Cardiac muscle cell (in vitro differentiated cells and primary cell): ENCODE data around the gene CD55. TPM values are rescaled to one million over a fixed set of nuclear protein-coding genes. Genes with fewer than 3 reads are reported as not detected.

ENCODE experiments used
- DNase-seq, 2 donors: peaks; one replicate each; pipeline versions ENCODE4 v3.0.0 to v3.0.0-alpha.2; 2010 to 2017; ENCODE audit warnings: low read depth in 1 of 2, low spot score in 1 of 2
- H3K27ac ChIP-seq: fragments of 200-600 bp; sonication (generic); 2 replicates; pipeline ENCODE4 v1.5.1; 2016
- H3K27me3 ChIP-seq: fragments of 200-600 bp; sonication (generic); 2 replicates; pipeline ENCODE4 v1.6.0; 2016; ENCODE audit warnings: control low read depth
- H3K36me3 ChIP-seq: fragments of 200-600 bp; sonication (generic); 2 replicates; pipeline ENCODE4 v1.5.1; 2016; ENCODE audit warnings: control low read depth
- H3K4me1 ChIP-seq: fragments of 200-600 bp; sonication (generic); 2 replicates; pipeline ENCODE4 v1.8.1; 2017; ENCODE audit warnings: low read depth, mild to moderate bottlenecking, mixed run types
- H3K4me3 ChIP-seq: fragments of 200-600 bp; sonication (generic); 2 replicates; pipeline ENCODE4 v1.5.1; 2016; ENCODE audit warnings: mild to moderate bottlenecking
- H3K9me3 ChIP-seq: fragments of 200-600 bp; sonication (generic); 2 replicates; pipeline ENCODE4 v1.5.1; 2017; ENCODE audit warnings: low read depth, mild to moderate bottlenecking, control low read depth
- polyA plus RNA-seq: library from polyadenylated mRNA; unstranded; fragments of >200 nt; fragmentation: Nextera tagmentation; extraction: Ambion mirVana; gene quantifications from 2 replicates; pipeline ENCODE4 v1.2.1, GENCODE V29; 2016
- total RNA-seq: library from RNA; depleted of rRNA; stranded (reverse); fragments of >200 nt; gene quantifications from 2 replicates; pipeline ENCODE4 v1.2.3, GENCODE V29; 2016
- TF ChIP-seq, protein P1 (sequence below): IDR thresholded peaks from 2 replicates; pipeline ENCODE4 v1.5.1; 2012; ENCODE audit warnings: low read depth, mild to moderate bottlenecking, low read length

The CD55 gene
- total and polyA plus RNA-seq, 2 experiments from 2014 or later = 19.4 to 20.3 TPM

DNA sequence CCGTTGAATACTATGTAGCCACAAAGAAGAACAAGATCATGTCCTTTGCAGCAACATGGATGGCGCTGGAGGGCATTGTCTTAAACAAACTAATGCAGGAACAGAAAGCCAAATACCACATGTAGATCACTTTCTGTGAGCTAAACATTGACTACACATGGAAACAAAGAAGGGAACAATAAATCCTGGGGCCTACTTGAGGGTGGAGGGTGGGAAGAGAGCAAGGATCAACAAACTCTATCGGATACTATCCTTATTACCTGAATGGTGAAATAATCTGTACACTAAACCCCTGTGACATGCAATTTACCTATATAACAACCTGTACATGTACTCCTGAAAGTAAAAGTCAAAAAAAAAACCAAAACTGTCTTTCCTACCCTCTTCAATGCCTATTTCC is 40.8 kb upstream of the CD55 start:
- H3K36me3 ChIP-seq = no peaks in the 10 kb centered on the region
- H3K27me3 ChIP-seq = no peaks in the 10 kb centered on the region
- TF ChIP-seq, protein P1, sequence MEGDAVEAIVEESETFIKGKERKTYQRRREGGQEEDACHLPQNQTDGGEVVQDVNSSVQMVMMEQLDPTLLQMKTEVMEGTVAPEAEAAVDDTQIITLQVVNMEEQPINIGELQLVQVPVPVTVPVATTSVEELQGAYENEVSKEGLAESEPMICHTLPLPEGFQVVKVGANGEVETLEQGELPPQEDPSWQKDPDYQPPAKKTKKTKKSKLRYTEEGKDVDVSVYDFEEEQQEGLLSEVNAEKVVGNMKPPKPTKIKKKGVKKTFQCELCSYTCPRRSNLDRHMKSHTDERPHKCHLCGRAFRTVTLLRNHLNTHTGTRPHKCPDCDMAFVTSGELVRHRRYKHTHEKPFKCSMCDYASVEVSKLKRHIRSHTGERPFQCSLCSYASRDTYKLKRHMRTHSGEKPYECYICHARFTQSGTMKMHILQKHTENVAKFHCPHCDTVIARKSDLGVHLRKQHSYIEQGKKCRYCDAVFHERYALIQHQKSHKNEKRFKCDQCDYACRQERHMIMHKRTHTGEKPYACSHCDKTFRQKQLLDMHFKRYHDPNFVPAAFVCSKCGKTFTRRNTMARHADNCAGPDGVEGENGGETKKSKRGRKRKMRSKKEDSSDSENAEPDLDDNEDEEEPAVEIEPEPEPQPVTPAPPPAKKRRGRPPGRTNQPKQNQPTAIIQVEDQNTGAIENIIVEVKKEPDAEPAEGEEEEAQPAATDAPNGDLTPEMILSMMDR = no peak
- no peak overlapping the region for H3K27ac ChIP-seq
- no peaks in the 10 kb centered on the region for H3K4me1 ChIP-seq
- DNase-seq = no peak
- H3K4me3 ChIP-seq = no peak overlapping the region
- no peaks in the 10 kb centered on the region for H3K9me3 ChIP-seq

DNA sequence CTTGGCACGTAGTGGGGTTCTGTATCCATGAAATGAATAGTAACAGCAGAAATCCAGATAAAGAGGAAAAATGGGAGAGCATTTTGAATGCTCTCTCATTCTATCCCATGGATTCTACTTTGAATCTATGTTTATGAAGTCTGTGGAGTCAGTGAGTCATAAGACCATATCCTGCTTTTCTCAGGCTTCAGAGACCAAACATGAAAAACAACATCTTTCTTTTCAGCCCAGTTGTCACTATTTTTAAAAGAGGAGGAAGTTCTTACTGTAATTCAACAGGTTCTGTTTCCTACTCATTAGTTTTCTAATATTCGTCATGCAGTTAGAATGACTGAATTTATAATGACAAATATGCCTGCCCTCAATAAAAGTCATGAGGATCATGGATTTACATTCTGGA is 39.4 kb upstream of the CD55 start:
- DNase-seq = peak in 1 of 2 donors; percentile 21
- H3K4me3 ChIP-seq = no peak overlapping the region
- no peaks in the 10 kb centered on the region for H3K4me1 ChIP-seq
- no peaks in the 10 kb centered on the region for H3K9me3 ChIP-seq
- no peak overlapping the region for H3K27ac ChIP-seq
- no peaks in the 10 kb centered on the region for H3K36me3 ChIP-seq
- H3K27me3 ChIP-seq = no peaks in the 10 kb centered on the region
- TF ChIP-seq, protein P1 = no peak

DNA sequence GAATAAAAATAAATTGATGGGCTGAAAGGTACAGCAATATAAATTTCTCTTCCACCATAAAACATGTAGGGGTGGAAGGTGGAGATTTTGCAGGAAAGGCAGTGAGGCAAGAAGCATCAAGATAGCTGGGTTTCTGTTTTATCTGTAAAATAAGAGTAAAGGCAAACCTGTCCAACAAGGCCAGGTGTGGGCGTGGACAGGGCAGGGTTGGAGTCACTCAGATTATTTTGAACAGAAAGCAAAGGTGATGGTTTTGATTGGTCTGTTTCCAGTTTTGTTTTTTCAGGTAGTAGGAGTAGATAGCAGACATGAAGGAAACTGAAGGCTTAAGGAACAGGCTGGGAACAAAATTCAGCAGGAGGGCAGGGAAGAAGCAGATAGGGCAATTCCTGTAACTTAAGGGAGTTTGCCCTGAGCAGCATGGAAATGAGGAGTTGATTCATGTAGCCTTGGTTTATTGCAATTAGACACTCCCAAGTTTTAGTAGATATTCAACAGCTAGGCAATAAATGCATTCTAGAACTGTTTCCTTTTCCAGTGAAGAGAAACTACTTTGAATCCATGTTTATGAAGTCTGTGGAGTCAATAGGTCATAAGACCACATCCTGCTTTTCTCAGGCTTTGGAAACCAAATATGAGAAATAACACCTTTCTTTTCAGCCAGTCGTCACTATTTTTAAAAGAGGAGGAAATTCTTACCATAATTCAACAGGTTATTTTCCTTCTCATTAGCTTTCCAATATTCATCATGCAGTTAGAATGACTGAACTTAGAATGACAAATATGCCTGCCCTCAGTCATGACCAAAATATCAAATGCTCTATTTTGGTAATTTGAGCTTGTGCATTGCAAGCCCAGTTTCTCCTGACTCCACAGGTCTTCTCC is 38.7 kb upstream of the CD55 start:
- no peaks in the 10 kb centered on the region for H3K9me3 ChIP-seq
- no peaks in the 10 kb centered on the region for H3K27me3 ChIP-seq
- TF ChIP-seq, protein P1 = no peak
- no peak overlapping the region for H3K4me3 ChIP-seq
- peak in 1 of 2 donors; percentile 19 for DNase-seq
- no peaks in the 10 kb centered on the region for H3K4me1 ChIP-seq
- H3K36me3 ChIP-seq = no peaks in the 10 kb centered on the region
- no peak overlapping the region for H3K27ac ChIP-seq

DNA sequence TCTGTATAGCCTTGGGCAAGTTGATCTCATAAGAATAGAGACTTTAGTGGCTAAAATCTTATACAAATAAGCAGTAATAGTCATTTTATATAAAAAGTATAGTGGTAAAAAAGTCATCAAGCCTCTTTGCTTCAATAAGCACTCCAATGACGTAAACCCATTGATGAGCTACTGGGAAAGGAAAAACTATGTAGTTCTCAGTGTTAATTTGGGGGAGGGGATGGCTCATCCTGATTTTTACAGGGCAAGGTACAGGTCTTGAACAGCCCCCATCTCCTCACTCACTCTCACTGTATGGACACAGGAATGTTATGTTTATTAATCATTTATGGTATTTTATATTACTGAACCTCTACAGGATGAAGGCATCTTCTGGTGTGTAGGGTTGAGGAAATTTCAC is 38.1 kb upstream of the CD55 start:
- Histone ChIP-seq H3K9me3 (no peaks in the 10 kb centered on the region), H3K4me1 (no peaks in the 10 kb centered on the region), H3K4me3 (no peak overlapping the region), H3K27ac (no peak overlapping the region), H3K27me3 (no peaks in the 10 kb centered on the region), H3K36me3 (no peaks in the 10 kb centered on the region)
- TF ChIP-seq, protein P1 = no peak
- DNase-seq = no peak

DNA sequence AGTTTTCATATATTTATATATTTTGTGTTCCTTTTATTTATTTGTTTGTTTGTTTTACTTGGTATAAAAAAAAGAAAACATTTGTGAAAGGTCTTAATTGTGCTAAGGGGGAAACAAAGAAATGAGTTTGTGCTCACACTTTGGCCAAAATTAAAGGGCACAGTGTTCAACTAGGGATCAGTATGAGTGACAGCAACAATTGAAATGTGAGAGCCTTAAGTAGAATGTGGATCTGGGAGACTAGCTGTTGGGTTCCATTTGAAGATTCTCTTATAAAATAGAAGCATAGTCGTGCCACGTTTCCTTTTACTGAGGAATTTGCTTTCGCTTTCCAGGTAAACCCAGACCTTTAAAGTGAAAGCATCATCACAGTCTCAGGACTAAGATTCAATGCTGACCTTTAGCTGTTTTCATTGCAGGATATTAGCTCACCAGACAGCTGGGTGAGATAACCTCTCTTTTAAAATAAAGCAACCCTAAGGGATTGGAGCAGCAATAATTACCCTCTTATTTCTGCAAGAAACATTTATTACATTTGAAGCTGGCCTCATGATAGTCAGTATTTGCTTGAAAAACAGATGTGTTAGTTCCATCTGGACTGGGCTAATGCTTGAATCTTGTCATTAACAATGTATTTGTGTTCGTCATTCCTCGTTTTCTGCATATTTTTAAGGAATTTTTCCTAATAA is 37.1 kb upstream of the CD55 start:
- Histone ChIP-seq H3K27me3 (no peaks in the 10 kb centered on the region), H3K36me3 (no peaks in the 10 kb centered on the region), H3K4me1 (no peaks in the 10 kb centered on the region), H3K4me3 (no peak overlapping the region), H3K9me3 (no peaks in the 10 kb centered on the region), H3K27ac (no peak overlapping the region)
- no peak for DNase-seq
- TF ChIP-seq, protein P1 = no peak
